Measurements from ENCODE around the gene CCT3. TPM values are rescaled to one million over a fixed set of nuclear protein-coding genes. Genes with fewer than 3 reads are reported as not detected.

Gene CCT3
- total and polyA plus RNA-seq, 7 experiments from 2014 or later, result 78.0 to 282 (median 120) TPM

DNA sequence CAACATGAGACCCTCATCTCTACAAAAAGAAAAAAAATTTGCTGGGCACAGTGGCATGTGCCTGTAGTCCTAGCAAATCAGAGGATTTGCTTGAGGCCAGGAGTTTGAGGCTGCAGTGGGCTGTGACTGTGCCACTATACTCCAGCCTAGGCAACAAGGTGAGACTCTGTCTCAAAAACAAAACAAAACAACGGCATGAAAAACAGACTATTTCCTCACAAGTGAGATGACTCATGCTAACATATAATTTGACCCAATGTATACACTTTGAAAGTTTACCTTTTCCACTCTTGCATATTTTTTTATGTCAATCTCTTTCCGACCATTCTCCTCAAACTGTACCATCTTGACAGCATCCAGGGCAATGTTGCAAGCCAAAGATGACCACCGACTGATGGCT lies 17.5 kb downstream of the CCT3 start:
- intact Hi-C loops (cut with micrococcal nuclease), result no loop called here
- H3K4me1 ChIP-seq (ENCODE audit: control insufficient read depth in 2 of 2, insufficient read depth in 2 of 2, low read length in 2 of 2), result no peaks in the 10 kb centered on the region
- Mint-ChIP-seq H3K27ac (peak overlapping the region in 1 of 9 donors; percentile 69), H3K9me3 (no peaks in the 10 kb centered on the region), H3K4me3 (no peak overlapping the region), H3K4me1 (peaks cover 0 to 1% (median 0%) of the 10 kb centered on the region in 7 donors), H3K27me3 (no peaks in the 10 kb centered on the region), H3K36me3 (peaks cover 0 to 40% (median 23%) of the 10 kb centered on the region in 5 donors)
- DNase-seq (no peak), ATAC-seq (no peak)
- peaks cover 41 to 90% (median 41%) of the 10 kb centered on the region in 3 experiments for H3K36me3 ChIP-seq (ENCODE audit: control insufficient read depth in 2 of 3, insufficient read depth in 3 of 3, low read length in 3 of 3)
- H3K27ac ChIP-seq (ENCODE audit: low read depth, low read length), result no peak overlapping the region
- no peaks in the 10 kb centered on the region for H3K9me3 ChIP-seq (ENCODE audit: control insufficient read depth in 2 of 3, low read length in 3 of 3)
- H3K4me3 ChIP-seq (ENCODE audit: low read length), result no peak overlapping the region
- H3K27me3 ChIP-seq (ENCODE audit: control insufficient read depth in 2 of 2, insufficient read depth in 2 of 2, low read length in 2 of 2), result no peaks in the 10 kb centered on the region
- POLR2A ChIA-PET, result interaction anchor here (1.0 kb wide), 1 partner anchor 38 kb away, joined by 3 read pairs; the partner anchor contains the start of gene SMG5
- CTCF ChIA-PET, result no interaction called here

DNA sequence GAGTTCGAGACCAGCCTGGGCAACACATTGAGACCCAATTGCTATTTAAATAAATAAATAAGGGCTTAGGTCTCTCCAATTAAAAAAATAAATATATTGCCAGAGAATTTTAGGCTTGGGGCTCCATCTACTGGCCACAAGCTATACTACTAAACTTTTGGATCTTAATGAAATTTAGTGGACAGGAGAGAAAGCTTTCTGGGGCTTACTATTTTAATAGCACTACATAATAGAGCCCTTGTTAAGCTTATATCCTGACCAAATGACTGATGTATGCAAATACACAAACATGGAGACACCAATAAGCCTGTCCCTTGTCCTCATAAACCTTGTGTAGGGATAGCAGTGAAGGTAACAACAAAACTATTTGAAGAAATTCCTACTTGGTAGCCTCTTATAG lies 18.4 kb downstream of the CCT3 start:
- H3K27me3 ChIP-seq (ENCODE audit: control insufficient read depth in 2 of 2, insufficient read depth in 2 of 2, low read length in 2 of 2), result no peaks in the 10 kb centered on the region
- H3K27ac ChIP-seq (ENCODE audit: low read depth, low read length), result no peak overlapping the region
- ChIA-PET CTCF (interaction anchor here (0.6 to 1.0 kb wide), 6 partner anchors 10 to 95 kb away, joined by 3 to 8 read pairs (median 3); no protein-coding TSS in a partner anchor), POLR2A (interaction anchor here (1.0 to 1.4 kb wide), 3 partner anchors 16 to 37 kb away, joined by 3 to 4 read pairs (median 4); partner anchors contain the start of gene SMG5)
- DNase-seq (peak in 3 of 9 donors; percentile 16 to 25 (median 23)), ATAC-seq (no peak)
- peaks cover 41 to 90% (median 45%) of the 10 kb centered on the region in 3 experiments for H3K36me3 ChIP-seq (ENCODE audit: control insufficient read depth in 2 of 3, insufficient read depth in 3 of 3, low read length in 3 of 3)
- no peak overlapping the region for H3K27ac Mint-ChIP-seq
- peaks cover 0 to 1% (median 0%) of the 10 kb centered on the region in 7 donors for H3K4me1 Mint-ChIP-seq
- H3K36me3 Mint-ChIP-seq, result peaks cover 0 to 40% (median 29%) of the 10 kb centered on the region in 5 donors
- no peaks in the 10 kb centered on the region for H3K27me3 Mint-ChIP-seq
- H3K4me1 ChIP-seq (ENCODE audit: control insufficient read depth in 2 of 2, insufficient read depth in 2 of 2, low read length in 2 of 2), result no peaks in the 10 kb centered on the region
- H3K9me3 Mint-ChIP-seq, result no peaks in the 10 kb centered on the region
- H3K9me3 ChIP-seq (ENCODE audit: control insufficient read depth in 2 of 3, low read length in 3 of 3), result no peaks in the 10 kb centered on the region
- no peak overlapping the region for H3K4me3 Mint-ChIP-seq
- intact Hi-C loops (cut with micrococcal nuclease), result loop anchor here (1.0 to 2.0 kb wide), 2 partner anchors 173 to 223 kb away; no protein-coding TSS in a partner anchor
- H3K4me3 ChIP-seq (ENCODE audit: low read length), result no peak overlapping the region

DNA sequence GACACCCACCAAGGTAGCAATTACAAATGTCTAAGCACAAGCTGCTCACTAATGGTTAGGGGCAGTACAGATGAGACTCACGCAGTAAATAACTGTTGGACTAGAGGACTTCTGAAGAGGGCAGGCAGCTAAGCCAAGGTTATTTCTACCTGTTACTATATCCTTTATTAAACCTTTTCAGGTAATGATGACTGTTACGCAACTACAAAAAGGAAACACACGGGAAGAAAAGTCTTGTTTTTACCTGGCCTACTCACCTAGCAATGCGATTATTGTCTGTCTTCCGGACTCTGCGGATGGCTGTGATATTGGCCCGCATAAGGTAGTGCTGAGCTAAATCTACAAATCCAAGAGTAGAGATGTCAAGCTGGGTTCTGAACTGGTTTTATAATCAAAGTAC lies 21.2 kb downstream of the CCT3 start:
- no peak overlapping the region for H3K4me3 Mint-ChIP-seq
- no peaks in the 10 kb centered on the region for H3K27me3 ChIP-seq (ENCODE audit: control insufficient read depth in 2 of 2, insufficient read depth in 2 of 2, low read length in 2 of 2)
- DNase-seq (no peak), ATAC-seq (no peak)
- H3K4me1 ChIP-seq (ENCODE audit: control insufficient read depth in 2 of 2, insufficient read depth in 2 of 2, low read length in 2 of 2), result no peaks in the 10 kb centered on the region
- peaks cover 0 to 37% (median 29%) of the 10 kb centered on the region in 5 donors for H3K36me3 Mint-ChIP-seq
- H3K36me3 ChIP-seq (ENCODE audit: control insufficient read depth in 2 of 3, insufficient read depth in 3 of 3, low read length in 3 of 3), result peaks cover 43 to 96% (median 45%) of the 10 kb centered on the region in 3 experiments
- ChIA-PET CTCF (interaction anchor here (0.7 kb wide), 1 partner anchor 317 kb away, joined by 4 read pairs; no protein-coding TSS in a partner anchor), POLR2A (no interaction called here)
- no peaks in the 10 kb centered on the region for H3K9me3 ChIP-seq (ENCODE audit: control insufficient read depth in 2 of 3, low read length in 3 of 3)
- no peaks in the 10 kb centered on the region for H3K4me1 Mint-ChIP-seq
- no peak overlapping the region for H3K4me3 ChIP-seq (ENCODE audit: low read length)
- no peak overlapping the region for H3K27ac ChIP-seq (ENCODE audit: low read depth, low read length)
- no peaks in the 10 kb centered on the region for H3K9me3 Mint-ChIP-seq
- intact Hi-C loops (cut with micrococcal nuclease), result no loop called here
- no peaks in the 10 kb centered on the region for H3K27me3 Mint-ChIP-seq
- no peak overlapping the region for H3K27ac Mint-ChIP-seq

DNA sequence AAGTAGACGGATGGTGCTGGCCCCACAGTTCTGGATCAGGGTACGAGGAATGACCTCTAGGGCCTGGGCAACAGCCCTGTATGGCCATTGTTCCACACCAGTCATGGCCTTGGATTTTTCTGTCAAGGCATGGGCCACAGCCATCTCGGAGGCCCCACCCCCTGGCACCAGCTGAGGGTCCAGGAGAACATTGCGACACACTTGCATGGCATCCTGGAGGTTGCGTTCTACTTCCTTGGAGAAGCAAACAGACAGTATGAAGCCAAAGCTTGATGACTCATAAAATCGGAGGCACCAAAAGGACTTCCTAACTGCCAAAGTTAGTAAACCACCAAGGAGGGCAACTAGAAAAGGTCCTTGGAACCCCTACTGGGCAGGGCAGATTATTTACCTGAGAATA lies 27.1 kb downstream of the CCT3 start:
- ATAC-seq (no peak), DNase-seq (no peak)
- H3K27me3 ChIP-seq (ENCODE audit: control insufficient read depth in 2 of 2, insufficient read depth in 2 of 2, low read length in 2 of 2), result no peaks in the 10 kb centered on the region
- H3K27me3 Mint-ChIP-seq, result no peaks in the 10 kb centered on the region
- peaks cover 8 to 79% (median 14%) of the 10 kb centered on the region in 3 experiments for H3K36me3 ChIP-seq (ENCODE audit: control insufficient read depth in 2 of 3, insufficient read depth in 3 of 3, low read length in 3 of 3)
- H3K27ac ChIP-seq (ENCODE audit: low read depth, low read length), result no peak overlapping the region
- no peaks in the 10 kb centered on the region for H3K9me3 Mint-ChIP-seq
- H3K4me1 ChIP-seq (ENCODE audit: control insufficient read depth in 2 of 2, insufficient read depth in 2 of 2, low read length in 2 of 2), result no peaks in the 10 kb centered on the region
- H3K9me3 ChIP-seq (ENCODE audit: control insufficient read depth in 2 of 3, low read length in 3 of 3), result no peaks in the 10 kb centered on the region
- H3K4me3 ChIP-seq (ENCODE audit: low read length), result no peak overlapping the region
- H3K27ac Mint-ChIP-seq, result peak overlapping the region in 1 of 9 donors; percentile 36
- peaks cover 11 to 34% (median 23%) of the 10 kb centered on the region in 5 donors for H3K36me3 Mint-ChIP-seq
- H3K4me3 Mint-ChIP-seq, result no peak overlapping the region
- POLR2A ChIA-PET, result interaction anchor here (1.2 kb wide), 1 partner anchor 28 kb away, joined by 3 read pairs; no protein-coding TSS in a partner anchor
- no peaks in the 10 kb centered on the region for H3K4me1 Mint-ChIP-seq
- intact Hi-C loops (cut with micrococcal nuclease), result no loop called here
- CTCF ChIA-PET, result interaction anchor here (0.7 kb wide), 1 partner anchor 617 kb away, joined by 3 read pairs; no protein-coding TSS in a partner anchor

DNA sequence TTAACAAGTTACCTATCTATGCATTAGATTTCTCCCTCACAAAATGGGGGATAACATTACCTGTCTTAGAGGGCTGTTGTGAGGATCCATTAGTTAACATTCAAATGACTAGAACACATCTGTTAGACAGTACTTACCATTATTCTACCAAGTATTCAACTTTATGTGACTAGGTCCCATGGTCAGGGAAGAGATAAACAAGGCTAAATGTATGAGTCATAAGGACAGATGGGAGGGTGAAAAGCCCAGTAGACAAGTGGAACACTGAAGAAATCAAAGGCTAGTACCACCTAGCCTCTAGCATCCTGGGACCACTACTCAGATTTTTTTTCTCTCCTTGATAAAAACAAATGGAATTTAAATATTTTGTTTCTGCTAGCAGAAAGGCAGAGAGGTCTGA lies 30.0 kb downstream of the CCT3 start:
- H3K9me3 Mint-ChIP-seq, result no peaks in the 10 kb centered on the region
- H3K27ac Mint-ChIP-seq, result peak overlapping the region in 2 of 9 donors; percentile 49 to 80
- DNase-seq, result no peak
- POLR2A ChIA-PET, result no interaction called here
- no peaks in the 10 kb centered on the region for H3K9me3 ChIP-seq (ENCODE audit: control insufficient read depth in 2 of 3, low read length in 3 of 3)
- intact Hi-C loops (cut with micrococcal nuclease), result no loop called here
- H3K36me3 ChIP-seq (ENCODE audit: control insufficient read depth in 2 of 3, insufficient read depth in 3 of 3, low read length in 3 of 3), result peaks cover 8 to 55% (median 10%) of the 10 kb centered on the region in 3 experiments
- H3K36me3 Mint-ChIP-seq, result peaks cover 9 to 24% (median 18%) of the 10 kb centered on the region in 5 donors
- no peaks in the 10 kb centered on the region for H3K27me3 ChIP-seq (ENCODE audit: control insufficient read depth in 2 of 2, insufficient read depth in 2 of 2, low read length in 2 of 2)
- no peak overlapping the region for H3K4me3 ChIP-seq (ENCODE audit: low read length)
- H3K4me3 Mint-ChIP-seq, result no peak overlapping the region
- no peaks in the 10 kb centered on the region for H3K27me3 Mint-ChIP-seq
- no peak for ATAC-seq
- H3K27ac ChIP-seq (ENCODE audit: low read depth, low read length), result no peak overlapping the region
- peaks cover 0 to 4% (median 0%) of the 10 kb centered on the region in 7 donors for H3K4me1 Mint-ChIP-seq
- H3K4me1 ChIP-seq (ENCODE audit: control insufficient read depth in 2 of 2, insufficient read depth in 2 of 2, low read length in 2 of 2), result no peaks in the 10 kb centered on the region
- CTCF ChIA-PET, result interaction anchor here (0.6 kb wide), 1 partner anchor 11 kb away, joined by 5 read pairs; no protein-coding TSS in a partner anchor

DNA sequence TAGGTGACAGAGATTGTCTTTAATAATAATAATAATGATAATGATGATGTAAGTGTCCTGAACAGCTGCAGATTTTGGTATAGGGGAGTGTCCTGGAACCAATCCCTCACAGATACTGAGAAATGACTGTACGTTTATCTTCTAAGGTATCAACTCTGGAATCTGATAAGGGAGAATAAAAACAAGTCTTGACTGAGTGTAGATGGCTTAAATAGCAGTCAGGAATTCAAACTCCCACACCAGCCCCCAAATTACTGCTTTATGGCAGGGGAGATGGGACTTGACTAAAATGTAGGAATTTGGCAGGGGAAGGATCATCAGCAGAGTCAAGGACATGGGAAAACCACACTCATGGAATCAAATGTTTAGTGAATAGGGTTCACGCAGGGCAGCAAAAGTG lies 32.9 kb downstream of the CCT3 start:
- CTCF ChIA-PET, result interaction anchor here (0.7 kb wide), 1 partner anchor 206 kb away, joined by 3 read pairs; no protein-coding TSS in a partner anchor
- ATAC-seq, result no peak
- H3K9me3 Mint-ChIP-seq, result no peaks in the 10 kb centered on the region

More for the DNA sequence above, 32.9 kb downstream of the CCT3 start:
- Mint-ChIP-seq H3K27ac (peak overlapping the region in 2 of 9 donors; percentile 9 to 72), H3K4me3 (no peak overlapping the region), H3K36me3 (peaks cover 5 to 19% (median 14%) of the 10 kb centered on the region in 5 donors), H3K4me1 (peaks cover 0 to 4% (median 0%) of the 10 kb centered on the region in 7 donors), H3K27me3 (no peaks in the 10 kb centered on the region)
- no peaks in the 10 kb centered on the region for H3K9me3 ChIP-seq (ENCODE audit: control insufficient read depth in 2 of 3, low read length in 3 of 3)
- H3K4me1 ChIP-seq (ENCODE audit: control insufficient read depth in 2 of 2, insufficient read depth in 2 of 2, low read length in 2 of 2), result no peaks in the 10 kb centered on the region
- no peak overlapping the region for H3K4me3 ChIP-seq (ENCODE audit: low read length)
- POLR2A ChIA-PET, result no interaction called here
- H3K36me3 ChIP-seq (ENCODE audit: control insufficient read depth in 2 of 3, insufficient read depth in 3 of 3, low read length in 3 of 3), result peaks cover 0 to 30% (median 4%) of the 10 kb centered on the region in 3 experiments
- no peak for DNase-seq
- H3K27me3 ChIP-seq (ENCODE audit: control insufficient read depth in 2 of 2, insufficient read depth in 2 of 2, low read length in 2 of 2), result no peaks in the 10 kb centered on the region
- no peak overlapping the region for H3K27ac ChIP-seq (ENCODE audit: low read depth, low read length)
- intact Hi-C loops (cut with micrococcal nuclease), result no loop called here

Data from naive thymus-derived CD4-positive, alpha-beta T cell (primary cell).